Stimulated activated CD8-positive, alpha-beta memory T cell treated with anti-CD3 and anti-CD28 coated beads, Interleukin-7, amount 100 ng/mL, for 1 hour (primary cell): Measurements from ENCODE around the gene UPK1A.

Experiments
- DNase-seq, 2 donors: peaks; one replicate each; pipeline ENCODE4 v3.0.0-alpha.2; 2020; ENCODE audit warnings: low read depth in 2 of 2

Gene UPK1A

GRCh38 chr19:35666251-35666913, at the start of gene UPK1A:
Gene UPK1A, plus strand, starts transcription at chr19:35666517. Its CDS starts 296 bp downstream, at chr19:35666813.
- no peak for DNase-seq

GRCh38 chr19:35618857-35619256, 47.5 kb upstream of the UPK1A start:
- no peak for DNase-seq

GRCh38 chr19:35619290-35619923, 46.9 kb upstream of the UPK1A start:
- no peak for DNase-seq

GRCh38 chr19:35620001-35620400, 46.3 kb upstream of the UPK1A start:
- DNase-seq = no peak

GRCh38 chr19:35621708-35622107, 44.6 kb upstream of the UPK1A start:
- no peak for DNase-seq

- DNase-seq = no peak
These were observed 43.6 kb upstream of the UPK1A start for GRCh38 chr19:35622750-35623149.

GRCh38 chr19:35623327-35624010, 42.8 kb upstream of the UPK1A start:
- DNase-seq = no peak

GRCh38 chr19:35628264-35628564, 38.1 kb upstream of the UPK1A start:
- no peak for DNase-seq

- DNase-seq = peak; percentile 96 to 99
These were observed 37.6 kb upstream of the UPK1A start, which contains the start of gene RBM42 for GRCh38 chr19:35628565-35629331. Gene RBM42, plus strand, starts transcription at chr19:35629036. Its CDS starts 118 bp downstream, at chr19:35629154.

GRCh38 chr19:35629332-35629633, 37.0 kb upstream of the UPK1A start:
- DNase-seq = no peak

GRCh38 chr19:35633727-35634440, 32.4 kb upstream of the UPK1A start:
- no peak for DNase-seq

- DNase-seq = no peak
These were observed 29.7 kb upstream of the UPK1A start for GRCh38 chr19:35636651-35637050.

- no peak for DNase-seq
These were observed 29.2 kb upstream of the UPK1A start for GRCh38 chr19:35637165-35637564.

GRCh38 chr19:35639321-35639639, 27.0 kb upstream of the UPK1A start:
- no peak for DNase-seq

- no peak for DNase-seq
These were observed 26.5 kb upstream of the UPK1A start for GRCh38 chr19:35639863-35640262.

- no peak for DNase-seq
These were observed 24.7 kb upstream of the UPK1A start, which contains the start of gene ETV2 for GRCh38 chr19:35641515-35642151. Gene ETV2, plus strand, starts transcription at chr19:35641745. Its CDS starts 716 bp downstream, at chr19:35642461.

- DNase-seq = no peak
These were observed 24.0 kb upstream of the UPK1A start for GRCh38 chr19:35642312-35642711.

GRCh38 chr19:35642798-35643254, 23.5 kb upstream of the UPK1A start:
- DNase-seq = no peak

- DNase-seq = peak; percentile 58 to 60
These were observed 22.8 kb upstream of the UPK1A start for GRCh38 chr19:35643255-35644205.
